ENCODE data around the gene MAP4K2. TPM values are rescaled to one million over a fixed set of nuclear protein-coding genes. Genes with fewer than 3 reads are reported as not detected.

The MAP4K2 gene
- total and polyA plus RNA-seq, 2 of the 13 experiments (the other 11 are each of a cell fraction or from before 2014, with no cell fraction given), result 8.3 to 17.6 TPM

DNA sequence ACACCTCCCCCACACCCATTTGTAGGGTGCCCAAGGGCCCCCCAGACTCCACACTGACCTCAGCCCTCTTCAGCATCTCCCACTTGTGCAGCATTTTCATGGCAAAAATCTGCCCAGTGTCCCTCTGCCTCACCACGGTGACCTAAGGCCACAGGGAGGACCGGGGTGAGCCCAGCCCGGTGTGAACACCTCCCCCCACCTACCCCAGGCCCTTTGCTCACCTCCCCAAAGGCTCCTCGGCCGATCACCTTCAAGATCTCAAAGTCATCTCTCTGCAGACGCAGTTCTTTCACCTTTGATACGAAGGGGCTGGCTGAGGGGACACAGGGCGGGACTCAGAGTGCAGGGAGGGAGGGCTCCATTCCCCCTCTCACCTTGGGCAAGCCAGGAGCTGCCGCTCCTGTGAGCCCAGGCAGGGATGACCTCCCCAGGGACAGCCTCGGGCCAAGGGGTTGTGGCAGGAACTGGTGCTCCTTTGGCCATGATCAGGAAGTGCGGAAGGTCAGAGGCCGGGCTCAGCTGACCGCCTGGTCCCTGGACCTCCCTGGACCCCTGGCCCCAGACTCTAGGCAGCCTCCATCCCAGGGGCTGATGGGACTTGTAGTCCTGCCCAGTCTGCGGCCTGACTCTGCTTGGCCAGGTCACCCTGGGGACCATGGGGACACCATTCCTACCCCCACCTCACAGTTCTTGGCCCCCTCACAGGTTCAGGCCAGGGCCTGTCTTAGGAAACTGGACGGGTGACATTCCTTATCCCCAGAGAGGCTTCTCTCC is 38.8 kb upstream of the MAP4K2 start (continued):
- TF ChIP-seq THAP9 (CRISPR knock-in tag; IDR thresholded peaks at IDR 0.05; ENCODE audit: borderline replicate concordance) (no peak), IRX3 (CRISPR knock-in tag; IDR thresholded peaks at IDR 0.05; ENCODE audit: borderline replicate concordance, low read depth) (no peak), SMC3 (IDR thresholded peaks at IDR 0.05; ENCODE audit: low read length) (no peak), TAF1 (CRISPR knock-in tag; IDR thresholded peaks at IDR 0.05) (no peak), ZNF225 (CRISPR knock-in tag; IDR thresholded peaks at IDR 0.05) (no peak), GABPA (IDR thresholded peaks at IDR 0.05; ENCODE audit: low read depth, low read length) (no peak), GABPA (CRISPR knock-in tag; IDR thresholded peaks at IDR 0.05; ENCODE audit: low read depth) (peak; percentile 53), YY1 (IDR thresholded peaks at IDR 0.05; ENCODE audit: insufficient read depth, insufficient replicate concordance, low read depth, low read length) (peak; percentile 48), MATR3 (CRISPR knock-in tag; IDR thresholded peaks at IDR 0.05) (no peak), ZNF143 (CRISPR knock-in tag; IDR thresholded peaks at IDR 0.05) (peak; percentile 89), POGZ (CRISPR knock-in tag; IDR thresholded peaks at IDR 0.05) (no peak), SNAPC2 (CRISPR knock-in tag; IDR thresholded peaks at IDR 0.05) (no peak), ZNF570 (CRISPR knock-in tag; IDR thresholded peaks at IDR 0.05; ENCODE audit: borderline replicate concordance) (no peak), ATF4 (CRISPR knock-in tag; IDR thresholded peaks at IDR 0.05) (no peak), MYNN (CRISPR knock-in tag; IDR thresholded peaks at IDR 0.05; ENCODE audit: low read depth) (no peak), SALL1 (CRISPR knock-in tag; IDR thresholded peaks at IDR 0.05) (peak; percentile 53; the same call in 1 of the 2 replicates), ZNF724P (CRISPR knock-in tag; IDR thresholded peaks at IDR 0.05; ENCODE audit: borderline replicate concordance) (no peak), THAP11 (CRISPR knock-in tag; IDR thresholded peaks at IDR 0.05) (peak; percentile 96), TARDBP (CRISPR knock-in tag; IDR thresholded peaks at IDR 0.05) (no peak), ZNF263 (CRISPR knock-in tag; IDR thresholded peaks at IDR 0.05) (peak; percentile 71), ZNF432 (CRISPR knock-in tag; IDR thresholded peaks at IDR 0.05; ENCODE audit: borderline replicate concordance) (no peak), SNAI1 (CRISPR knock-in tag; IDR thresholded peaks at IDR 0.05; ENCODE audit: borderline replicate concordance) (no peak), ZNF83 (CRISPR knock-in tag; IDR thresholded peaks at IDR 0.05; ENCODE audit: borderline replicate concordance) (no peak)
- TF ChIP-seq, protein P1, sequence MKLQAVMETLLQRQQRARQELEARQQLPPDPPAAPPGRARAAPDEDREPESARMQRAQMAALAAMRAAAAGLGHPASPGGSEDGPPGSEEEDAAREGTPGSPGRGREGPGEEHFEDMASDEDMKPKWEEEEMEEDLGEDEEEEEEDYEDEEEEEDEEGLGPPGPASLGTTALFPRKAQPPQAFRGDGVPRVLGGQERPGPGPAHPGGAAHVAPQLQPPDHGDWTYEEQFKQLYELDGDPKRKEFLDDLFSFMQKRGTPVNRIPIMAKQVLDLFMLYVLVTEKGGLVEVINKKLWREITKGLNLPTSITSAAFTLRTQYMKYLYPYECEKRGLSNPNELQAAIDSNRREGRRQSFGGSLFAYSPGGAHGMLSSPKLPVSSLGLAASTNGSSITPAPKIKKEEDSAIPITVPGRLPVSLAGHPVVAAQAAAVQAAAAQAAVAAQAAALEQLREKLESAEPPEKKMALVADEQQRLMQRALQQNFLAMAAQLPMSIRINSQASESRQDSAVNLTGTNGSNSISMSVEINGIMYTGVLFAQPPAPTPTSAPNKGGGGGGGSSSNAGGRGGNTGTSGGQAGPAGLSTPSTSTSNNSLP (IDR thresholded peaks at IDR 0.05; ENCODE audit: low read depth, low read length), result no peak
- TF ChIP-seq, protein P2, sequence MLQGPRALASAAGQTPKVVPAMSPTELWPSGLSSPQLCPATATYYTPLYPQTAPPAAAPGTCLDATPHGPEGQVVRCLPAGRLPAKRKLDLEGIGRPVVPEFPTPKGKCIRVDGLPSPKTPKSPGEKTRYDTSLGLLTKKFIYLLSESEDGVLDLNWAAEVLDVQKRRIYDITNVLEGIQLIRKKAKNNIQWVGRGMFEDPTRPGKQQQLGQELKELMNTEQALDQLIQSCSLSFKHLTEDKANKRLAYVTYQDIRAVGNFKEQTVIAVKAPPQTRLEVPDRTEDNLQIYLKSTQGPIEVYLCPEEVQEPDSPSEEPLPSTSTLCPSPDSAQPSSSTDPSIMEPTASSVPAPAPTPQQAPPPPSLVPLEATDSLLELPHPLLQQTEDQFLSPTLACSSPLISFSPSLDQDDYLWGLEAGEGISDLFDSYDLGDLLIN (CRISPR knock-in tag; IDR thresholded peaks at IDR 0.05; ENCODE audit: borderline replicate concordance), result no peak
